Mesendoderm (in vitro differentiated cells): ENCODE data around the gene CDH2.

Experiments
- DNase-seq: peaks from one replicate; pipeline ENCODE4 v3.0.0; 2013
- H2AK5ac ChIP-seq: 2 replicates; pipeline ENCODE4 v1.6.1; 2013; ENCODE audit warnings: low read length, inconsistent platforms
- H2BK120ac ChIP-seq: 2 replicates; pipeline ENCODE4 v1.6.1; 2013; ENCODE audit warnings: low read depth, mild to moderate bottlenecking, low read length, moderate library complexity, mixed read lengths
- H2BK15ac ChIP-seq: replicated peaks from 2 replicates; pipeline ENCODE4 v1.6.1; 2013; ENCODE audit warnings: low read depth, mild to moderate bottlenecking, moderate library complexity
- H2BK5ac ChIP-seq: 2 replicates; pipeline ENCODE4 v1.6.1; 2013; ENCODE audit warnings: low read length, inconsistent platforms
- H3K18ac ChIP-seq: 2 replicates; pipeline ENCODE4 v1.6.1; 2013; ENCODE audit warnings: mild to moderate bottlenecking, low read length, mixed read lengths
- H3K23ac ChIP-seq: one replicate; pipeline ENCODE4 v1.6.1; 2013; ENCODE audit warnings: low read length
- H3K27ac ChIP-seq: 2 replicates; pipeline ENCODE4 v1.5.1; 2013; ENCODE audit warnings: low read depth, mild to moderate bottlenecking, inconsistent platforms, low read length, moderate library complexity
- H3K27me3 ChIP-seq: 2 replicates; pipeline ENCODE4 v1.6.1; 2013; ENCODE audit warnings: low read length, control low read depth, mild to moderate bottlenecking, inconsistent platforms; ENCODE audit not compliant: insufficient read depth, poor library complexity
- H3K36me3 ChIP-seq: 2 replicates; pipeline ENCODE4 v1.6.1; 2013; ENCODE audit warnings: low read length, inconsistent platforms; ENCODE audit not compliant: control insufficient read depth, insufficient read depth
- H3K4ac ChIP-seq: one replicate; pipeline ENCODE4 v1.6.1; 2013; ENCODE audit warnings: low read depth, mild to moderate bottlenecking, low read length, moderate library complexity
- H3K4me1 ChIP-seq: 2 replicates; pipeline ENCODE4 v1.6.1; 2013; ENCODE audit warnings: low read depth, low read length, inconsistent platforms; ENCODE audit not compliant: control insufficient read depth
- H3K4me2 ChIP-seq: 2 replicates; pipeline ENCODE4 v1.6.1; 2013; ENCODE audit warnings: low read length
- H3K4me3 ChIP-seq: 2 replicates; pipeline ENCODE4 v1.5.1; 2013; ENCODE audit warnings: mild to moderate bottlenecking, low read length
- H3K56ac ChIP-seq: one replicate; pipeline ENCODE4 v1.6.1; 2013; ENCODE audit warnings: low read length
- H3K79me1 ChIP-seq: 2 replicates; pipeline ENCODE4 v1.6.1; 2013; ENCODE audit warnings: low read length, inconsistent platforms
- H3K79me2 ChIP-seq: 2 replicates; pipeline ENCODE4 v1.6.1; 2013; ENCODE audit warnings: mild to moderate bottlenecking, low read length; ENCODE audit not compliant: control insufficient read depth, insufficient read depth
- H3K9ac ChIP-seq: 2 replicates; pipeline ENCODE4 v1.6.1; 2013; ENCODE audit warnings: low read length, inconsistent platforms
- H4K5ac ChIP-seq: one replicate; pipeline ENCODE4 v1.6.1; 2013; ENCODE audit warnings: low read length
- H4K8ac ChIP-seq: one replicate; pipeline ENCODE4 v1.6.1; 2013; ENCODE audit warnings: low read depth, mild to moderate bottlenecking, control low read depth, low read length, moderate library complexity
- whole genome bisulfite sequencing: extraction: QIAGEN DNeasy Blood & Tissue Kit; methylation state at CpG from one replicate; pipeline ENCODE4 v1.1.7; 2013; ENCODE audit warnings: low lambda C conversion rate, missing lambda C conversion rate; ENCODE audit not compliant: insufficient coverage; ENCODE audit errors: extremely low coverage; 5-methylcytosine and 5-hydroxymethylcytosine counted together

The CDH2 gene

GRCh38 chr18:28063271-28063761, 113.6 kb downstream of the CDH2 start:
- peak overlapping the region; percentile 8 for H3K27ac ChIP-seq
- DNase-seq = peak; percentile 77
- WGBS = no CpG with 5 or more reads among the region's 2 CpGs

DNA sequence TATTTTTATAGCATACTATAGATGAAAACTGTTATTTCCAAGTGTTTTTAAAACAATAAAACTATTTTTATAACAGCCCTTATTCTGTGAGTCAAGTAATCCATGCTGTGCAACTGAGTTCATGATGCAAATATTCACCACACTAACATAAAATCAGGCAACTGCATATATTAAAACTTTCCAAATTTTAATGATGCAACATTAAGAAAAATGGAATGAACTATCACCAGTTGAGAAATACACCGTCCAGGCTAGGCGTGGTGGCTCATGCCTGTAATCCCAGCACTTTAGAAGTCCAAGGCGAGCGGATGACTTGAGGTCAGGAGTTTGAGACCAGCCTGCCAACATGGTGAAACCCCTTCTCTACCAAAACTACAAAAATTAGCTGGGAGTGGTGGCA, 114.5 kb downstream of the CDH2 start:
- no CpG with 5 or more reads among the region's 4 CpGs for WGBS
- Histone ChIP-seq H3K4me3 (no peak overlapping the region), H3K27ac (peak overlapping the region; percentile 92)

More at GRCh38 chr18:28063271-28063761, 113.6 kb downstream of the CDH2 start:
- Histone ChIP-seq H3K4me2 (no peak overlapping the region), H2AK5ac (no peak overlapping the region), H3K79me1 (peaks cover 3% of the 10 kb centered on the region), H2BK120ac (no peak overlapping the region), H4K8ac (no peak overlapping the region), H4K5ac (no peak overlapping the region), H3K4me1 (peaks cover 7% of the 10 kb centered on the region), H3K18ac (no peak overlapping the region), H2BK5ac (no peak overlapping the region), H3K4ac (no peak overlapping the region), H3K4me3 (no peak overlapping the region), H3K56ac (no peak overlapping the region), H3K79me2 (peaks cover 14% of the 10 kb centered on the region), H3K9ac (no peak overlapping the region), H3K27me3 (no peaks in the 10 kb centered on the region), H2BK15ac (no peak overlapping the region), H3K23ac (no peak overlapping the region), H3K36me3 (no peaks in the 10 kb centered on the region)

GRCh38 chr18:28059861-28060260, 117.1 kb downstream of the CDH2 start:
- Histone ChIP-seq H3K36me3 (no peaks in the 10 kb centered on the region), H2BK120ac (no peak overlapping the region), H3K56ac (no peak overlapping the region)

More for the DNA sequence above, 114.5 kb downstream of the CDH2 start:
- Histone ChIP-seq H3K27me3 (no peaks in the 10 kb centered on the region), H4K5ac (no peak overlapping the region), H2BK5ac (peak overlapping the region; percentile 33), H2BK15ac (no peak overlapping the region), H2BK120ac (peak overlapping the region; percentile 64), H3K4me2 (no peak overlapping the region), H3K9ac (no peak overlapping the region), H3K79me1 (peaks cover 6% of the 10 kb centered on the region), H3K56ac (peak overlapping the region; percentile 71), H4K8ac (no peak overlapping the region), H3K4me1 (peaks cover 7% of the 10 kb centered on the region), H3K4ac (peak overlapping the region; percentile 31), H3K18ac (no peak overlapping the region), H2AK5ac (no peak overlapping the region), H3K79me2 (peaks cover 13% of the 10 kb centered on the region), H3K36me3 (no peaks in the 10 kb centered on the region), H3K23ac (no peak overlapping the region)
- no peak for DNase-seq

DNA sequence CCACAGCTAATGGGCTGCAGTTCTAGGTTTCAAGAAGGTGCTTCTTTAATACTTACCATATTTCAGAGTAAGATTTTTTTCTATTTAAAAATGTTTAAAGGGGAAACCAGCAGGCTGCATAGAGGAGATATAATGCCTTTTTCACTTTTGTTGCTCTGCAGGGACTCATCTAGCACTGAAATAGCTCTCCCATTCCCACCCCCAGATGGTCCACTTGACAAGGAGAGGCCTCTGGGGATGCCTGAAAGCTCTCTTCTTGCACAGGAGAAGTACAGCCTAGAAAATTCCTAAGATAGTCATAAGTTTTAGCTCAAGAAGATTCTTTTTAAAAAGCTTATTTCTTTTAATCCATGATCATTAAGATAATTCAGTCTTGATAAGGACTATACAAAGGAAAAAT, 126.4 kb downstream of the CDH2 start:
- no peaks in the 10 kb centered on the region for H3K36me3 ChIP-seq
- no peak overlapping the region for H2BK5ac ChIP-seq
- H3K56ac ChIP-seq = no peak overlapping the region
- H3K23ac ChIP-seq = no peak overlapping the region
- no peak overlapping the region for H2BK15ac ChIP-seq
- peaks cover 1% of the 10 kb centered on the region for H3K4me1 ChIP-seq
- H3K18ac ChIP-seq = no peak overlapping the region
- H4K8ac ChIP-seq = no peak overlapping the region
- no peak overlapping the region for H2BK120ac ChIP-seq
- H3K79me1 ChIP-seq = peaks cover 14% of the 10 kb centered on the region
- no peak overlapping the region for H3K4ac ChIP-seq
- H3K4me3 ChIP-seq = no peak overlapping the region
- no peak overlapping the region for H2AK5ac ChIP-seq
- no peak overlapping the region for H3K9ac ChIP-seq
- DNase-seq = no peak
- H4K5ac ChIP-seq = no peak overlapping the region
- no peaks in the 10 kb centered on the region for H3K27me3 ChIP-seq
- H3K27ac ChIP-seq = no peak overlapping the region
- H3K79me2 ChIP-seq = peaks cover 4% of the 10 kb centered on the region
- no peak overlapping the region for H3K4me2 ChIP-seq

More at GRCh38 chr18:28059861-28060260, 117.1 kb downstream of the CDH2 start:
- Histone ChIP-seq H2BK5ac (no peak overlapping the region), H3K4me3 (no peak overlapping the region), H2BK15ac (no peak overlapping the region), H3K4me2 (no peak overlapping the region), H3K27ac (no peak overlapping the region), H3K9ac (no peak overlapping the region), H3K23ac (no peak overlapping the region), H4K5ac (no peak overlapping the region), H3K79me2 (peaks cover 13% of the 10 kb centered on the region), H2AK5ac (no peak overlapping the region), H3K18ac (peak overlapping the region; percentile 60), H3K79me1 (peaks cover 6% of the 10 kb centered on the region), H3K27me3 (no peaks in the 10 kb centered on the region), H3K4ac (no peak overlapping the region), H3K4me1 (peaks cover 5% of the 10 kb centered on the region), H4K8ac (no peak overlapping the region)
- no CpG with 5 or more reads among the region's 3 CpGs for WGBS
- no peak for DNase-seq

- no peak overlapping the region for H3K18ac ChIP-seq
- H2BK15ac ChIP-seq = no peak overlapping the region
- no peak overlapping the region for H3K9ac ChIP-seq
- no peak overlapping the region for H4K8ac ChIP-seq
- DNase-seq = no peak
- H3K4ac ChIP-seq = no peak overlapping the region
- no peak overlapping the region for H3K4me2 ChIP-seq
- no peak overlapping the region for H2BK5ac ChIP-seq
- peaks cover 15% of the 10 kb centered on the region for H3K79me1 ChIP-seq
- H3K79me2 ChIP-seq = peaks cover 4% of the 10 kb centered on the region
- WGBS = no CpG with 5 or more reads among the region's 2 CpGs
- no peak overlapping the region for H3K23ac ChIP-seq
- no peak overlapping the region for H2BK120ac ChIP-seq
- no peak overlapping the region for H4K5ac ChIP-seq
- no peak overlapping the region for H3K27ac ChIP-seq
- H3K4me1 ChIP-seq = peaks cover 4% of the 10 kb centered on the region
- no peak overlapping the region for H3K4me3 ChIP-seq
- H2AK5ac ChIP-seq = no peak overlapping the region
- H3K36me3 ChIP-seq = no peaks in the 10 kb centered on the region
- H3K56ac ChIP-seq = no peak overlapping the region
- H3K27me3 ChIP-seq = no peaks in the 10 kb centered on the region
Observed at GRCh38 chr18:28048612-28049011, 128.3 kb downstream of the CDH2 start.

- Histone ChIP-seq H3K4me1 (peaks cover 4% of the 10 kb centered on the region), H3K23ac (no peak overlapping the region), H4K5ac (no peak overlapping the region), H3K79me2 (peaks cover 4% of the 10 kb centered on the region), H3K36me3 (no peaks in the 10 kb centered on the region), H3K18ac (peak overlapping the region; percentile 12), H4K8ac (no peak overlapping the region), H2AK5ac (no peak overlapping the region), H3K56ac (no peak overlapping the region), H3K27ac (no peak overlapping the region), H3K4me2 (no peak overlapping the region), H3K79me1 (peaks cover 12% of the 10 kb centered on the region), H3K9ac (no peak overlapping the region), H3K27me3 (no peaks in the 10 kb centered on the region), H2BK120ac (peak overlapping the region; percentile 82), H2BK5ac (no peak overlapping the region), H3K4me3 (no peak overlapping the region), H2BK15ac (no peak overlapping the region), H3K4ac (peak overlapping the region; percentile 16)
- peak; percentile 59 for DNase-seq
- no CpG with 5 or more reads among the region's 3 CpGs for WGBS
Observed at GRCh38 chr18:28045880-28046279, 131.1 kb downstream of the CDH2 start.
